ENCODE results near the gene NPIPB8.

- no peak for TF ChIP-seq POLR2AphosphoS5 (IDR thresholded peaks at IDR 0.05; ENCODE audit: low read depth, low read length)
- TF ChIP-seq POLR2A (IDR thresholded peaks at IDR 0.05; ENCODE audit: low read depth, low read length): no peak
- TF ChIP-seq POU2F2 (IDR thresholded peaks at IDR 0.05; ENCODE audit: low read depth, low read length): no peak
- no peak for TF ChIP-seq TAF1 (IDR thresholded peaks at IDR 0.05; ENCODE audit: low read depth, low read length)
These were observed 34.3 kb upstream of the NPIPB8 start for GRCh38 chr16:28603381-28604185.
